Measurements from ENCODE around the gene PAQR4. TPM values are rescaled to one million over a fixed set of nuclear protein-coding genes. Genes with fewer than 3 reads are reported as not detected.

The PAQR4 gene
- total RNA-seq, 1 experiment from 2014 or later: 30.7 TPM

Small RNAs within 50 kb of the gene (small RNA-seq; reads per million reads assigned to genes)
- gene LINC00514: not detected

Other genes starting within 250 kb of the PAQR4 start
- 1.4 and 2.8 TPM in 2 replicates for gene PRSS27, start 249.1 kb upstream of the PAQR4 start, total RNA-seq (2014; rRNA removed; shearing (Covaris generic); ENCODE audit: low replicate concordance)
- 127 and 133 TPM in 2 replicates for gene SRRM2, start 216.7 kb upstream of the PAQR4 start, total RNA-seq (2014; rRNA removed; shearing (Covaris generic); ENCODE audit: low replicate concordance)
- gene ELOB, start 192.1 kb upstream of the PAQR4 start, total RNA-seq (2014; rRNA removed; shearing (Covaris generic); ENCODE audit: low replicate concordance): 336 and 358 TPM in 2 replicates
- not detected in 2 replicates for gene PRSS33, start 181.8 kb upstream of the PAQR4 start, total RNA-seq (2014; rRNA removed; shearing (Covaris generic); ENCODE audit: low replicate concordance)
- not detected in 2 replicates for gene PRSS41, start 170.9 kb upstream of the PAQR4 start, total RNA-seq (2014; rRNA removed; shearing (Covaris generic); ENCODE audit: low replicate concordance)
- not detected in 2 replicates for gene PRSS21, start 152.1 kb upstream of the PAQR4 start, total RNA-seq (2014; rRNA removed; shearing (Covaris generic); ENCODE audit: low replicate concordance)
- gene ZG16B, start 139.0 kb upstream of the PAQR4 start, total RNA-seq (2014; rRNA removed; shearing (Covaris generic); ENCODE audit: low replicate concordance): not detected in 2 replicates
- not detected in 2 replicates for gene PRSS22, start 111.2 kb upstream of the PAQR4 start, total RNA-seq (2014; rRNA removed; shearing (Covaris generic); ENCODE audit: low replicate concordance)
- 63.5 and 85.1 TPM in 2 replicates for gene FLYWCH2, start 86.1 kb upstream of the PAQR4 start, total RNA-seq (2014; rRNA removed; shearing (Covaris generic); ENCODE audit: low replicate concordance)
- 11.0 and 22.7 TPM in 2 replicates for gene FLYWCH1, start 57.4 kb upstream of the PAQR4 start, total RNA-seq (2014; rRNA removed; shearing (Covaris generic); ENCODE audit: low replicate concordance)
- gene KREMEN2, start 5.1 kb upstream of the PAQR4 start, total RNA-seq (2014; rRNA removed; shearing (Covaris generic); ENCODE audit: low replicate concordance): 3.4 and 8.5 TPM in 2 replicates
- gene PKMYT1, start 11.1 kb downstream of the PAQR4 start, total RNA-seq (2014; rRNA removed; shearing (Covaris generic); ENCODE audit: low replicate concordance): 17.6 and 30.3 TPM in 2 replicates
- gene CLDN9, start 43.6 kb downstream of the PAQR4 start, total RNA-seq (2014; rRNA removed; shearing (Covaris generic); ENCODE audit: low replicate concordance): not detected in 2 replicates
- not detected in 2 replicates for gene CLDN6, start 48.8 kb downstream of the PAQR4 start, total RNA-seq (2014; rRNA removed; shearing (Covaris generic); ENCODE audit: low replicate concordance)
- 4.9 and 9.4 TPM in 2 replicates for gene TNFRSF12A, start 51.0 kb downstream of the PAQR4 start, total RNA-seq (2014; rRNA removed; shearing (Covaris generic); ENCODE audit: low replicate concordance)
- gene HCFC1R1, start 54.6 kb downstream of the PAQR4 start, total RNA-seq (2014; rRNA removed; shearing (Covaris generic); ENCODE audit: low replicate concordance): 51.7 and 67.8 TPM in 2 replicates
- gene THOC6, start 54.7 kb downstream of the PAQR4 start, total RNA-seq (2014; rRNA removed; shearing (Covaris generic); ENCODE audit: low replicate concordance): 20.0 and 35.8 TPM in 2 replicates
- not detected in 2 replicates for gene BICDL2, start 67.6 kb downstream of the PAQR4 start, total RNA-seq (2014; rRNA removed; shearing (Covaris generic); ENCODE audit: low replicate concordance)
- 0.15 and 0.47 TPM in 2 replicates for gene MMP25, start 77.2 kb downstream of the PAQR4 start, total RNA-seq (2014; rRNA removed; shearing (Covaris generic); ENCODE audit: low replicate concordance)
- gene IL32, start 96.3 kb downstream of the PAQR4 start, total RNA-seq (2014; rRNA removed; shearing (Covaris generic); ENCODE audit: low replicate concordance): not detected in 2 replicates
- not detected in 2 replicates for gene ZSCAN10, start 129.9 kb downstream of the PAQR4 start, total RNA-seq (2014; rRNA removed; shearing (Covaris generic); ENCODE audit: low replicate concordance)
- gene ZNF205, start 143.2 kb downstream of the PAQR4 start, total RNA-seq (2014; rRNA removed; shearing (Covaris generic); ENCODE audit: low replicate concordance): not detected in 2 replicates
- gene ZNF213, start 165.7 kb downstream of the PAQR4 start, total RNA-seq (2014; rRNA removed; shearing (Covaris generic); ENCODE audit: low replicate concordance): 2.0 and 8.0 TPM in 2 replicates
- gene OR1F1, start 218.9 kb downstream of the PAQR4 start, total RNA-seq (2014; rRNA removed; shearing (Covaris generic); ENCODE audit: low replicate concordance): not detected in 2 replicates